ENCODE measurements around the gene BAIAP2.

- TF ChIP-seq, protein P1, sequence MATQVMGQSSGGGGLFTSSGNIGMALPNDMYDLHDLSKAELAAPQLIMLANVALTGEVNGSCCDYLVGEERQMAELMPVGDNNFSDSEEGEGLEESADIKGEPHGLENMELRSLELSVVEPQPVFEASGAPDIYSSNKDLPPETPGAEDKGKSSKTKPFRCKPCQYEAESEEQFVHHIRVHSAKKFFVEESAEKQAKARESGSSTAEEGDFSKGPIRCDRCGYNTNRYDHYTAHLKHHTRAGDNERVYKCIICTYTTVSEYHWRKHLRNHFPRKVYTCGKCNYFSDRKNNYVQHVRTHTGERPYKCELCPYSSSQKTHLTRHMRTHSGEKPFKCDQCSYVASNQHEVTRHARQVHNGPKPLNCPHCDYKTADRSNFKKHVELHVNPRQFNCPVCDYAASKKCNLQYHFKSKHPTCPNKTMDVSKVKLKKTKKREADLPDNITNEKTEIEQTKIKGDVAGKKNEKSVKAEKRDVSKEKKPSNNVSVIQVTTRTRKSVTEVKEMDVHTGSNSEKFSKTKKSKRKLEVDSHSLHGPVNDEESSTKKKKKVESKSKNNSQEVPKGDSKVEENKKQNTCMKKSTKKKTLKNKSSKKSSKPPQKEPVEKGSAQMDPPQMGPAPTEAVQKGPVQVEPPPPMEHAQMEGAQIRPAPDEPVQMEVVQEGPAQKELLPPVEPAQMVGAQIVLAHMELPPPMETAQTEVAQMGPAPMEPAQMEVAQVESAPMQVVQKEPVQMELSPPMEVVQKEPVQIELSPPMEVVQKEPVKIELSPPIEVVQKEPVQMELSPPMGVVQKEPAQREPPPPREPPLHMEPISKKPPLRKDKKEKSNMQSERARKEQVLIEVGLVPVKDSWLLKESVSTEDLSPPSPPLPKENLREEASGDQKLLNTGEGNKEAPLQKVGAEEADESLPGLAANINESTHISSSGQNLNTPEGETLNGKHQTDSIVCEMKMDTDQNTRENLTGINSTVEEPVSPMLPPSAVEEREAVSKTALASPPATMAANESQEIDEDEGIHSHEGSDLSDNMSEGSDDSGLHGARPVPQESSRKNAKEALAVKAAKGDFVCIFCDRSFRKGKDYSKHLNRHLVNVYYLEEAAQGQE (IDR thresholded peaks at IDR 0.05; ENCODE audit: insufficient read depth in 1 of 2, low read depth in 2 of 2, low read length in 2 of 2) = no peak
- no peak for TF ChIP-seq POLR2AphosphoS5 (IDR thresholded peaks at IDR 0.05; ENCODE audit: low read depth, low read length)
- TF ChIP-seq SIN3A (IDR thresholded peaks at IDR 0.05; ENCODE audit: borderline replicate concordance, insufficient read depth, low read length) = no peak
- TF ChIP-seq FOXP2 (optimal IDR thresholded peaks at IDR 0.05; ENCODE audit: borderline replicate concordance, extremely low read depth, extremely low read length, insufficient read depth) = no peak
- TF ChIP-seq TAF1 (IDR thresholded peaks at IDR 0.05; ENCODE audit: borderline replicate concordance, insufficient read depth, low read length) = no peak
Measured at GRCh38 chr17:81031566-81032550, 3.1 kb upstream of the BAIAP2 start.

Measured in PFSK-1 (cell line).